NCI-H460 (cell line): ENCODE measurements around the gene NET1. TPM values are rescaled to one million over a fixed set of nuclear protein-coding genes. Genes with fewer than 3 reads are reported as not detected.
"Not testable (repeated sequence)": the region's sequence is repeated elsewhere in the genome, so short reads cannot be mapped to it uniquely, and the experiment has no call there.

ENCODE experiments used
- DNase-seq: peaks from one replicate; pipeline ENCODE4 v3.0.0-alpha.2; 2016; ENCODE audit warnings: low read depth; ENCODE audit errors: extremely low read depth
- total RNA-seq: library from RNA; depleted of rRNA; stranded (reverse); fragments of >200 nt; shearing (Covaris generic); gene quantifications from 2 replicates; pipeline ENCODE4 v1.2.3, GENCODE V29; 2014

The NET1 gene
- total RNA-seq, 1 experiment from 2014 or later, result 40.4 TPM

DNA sequence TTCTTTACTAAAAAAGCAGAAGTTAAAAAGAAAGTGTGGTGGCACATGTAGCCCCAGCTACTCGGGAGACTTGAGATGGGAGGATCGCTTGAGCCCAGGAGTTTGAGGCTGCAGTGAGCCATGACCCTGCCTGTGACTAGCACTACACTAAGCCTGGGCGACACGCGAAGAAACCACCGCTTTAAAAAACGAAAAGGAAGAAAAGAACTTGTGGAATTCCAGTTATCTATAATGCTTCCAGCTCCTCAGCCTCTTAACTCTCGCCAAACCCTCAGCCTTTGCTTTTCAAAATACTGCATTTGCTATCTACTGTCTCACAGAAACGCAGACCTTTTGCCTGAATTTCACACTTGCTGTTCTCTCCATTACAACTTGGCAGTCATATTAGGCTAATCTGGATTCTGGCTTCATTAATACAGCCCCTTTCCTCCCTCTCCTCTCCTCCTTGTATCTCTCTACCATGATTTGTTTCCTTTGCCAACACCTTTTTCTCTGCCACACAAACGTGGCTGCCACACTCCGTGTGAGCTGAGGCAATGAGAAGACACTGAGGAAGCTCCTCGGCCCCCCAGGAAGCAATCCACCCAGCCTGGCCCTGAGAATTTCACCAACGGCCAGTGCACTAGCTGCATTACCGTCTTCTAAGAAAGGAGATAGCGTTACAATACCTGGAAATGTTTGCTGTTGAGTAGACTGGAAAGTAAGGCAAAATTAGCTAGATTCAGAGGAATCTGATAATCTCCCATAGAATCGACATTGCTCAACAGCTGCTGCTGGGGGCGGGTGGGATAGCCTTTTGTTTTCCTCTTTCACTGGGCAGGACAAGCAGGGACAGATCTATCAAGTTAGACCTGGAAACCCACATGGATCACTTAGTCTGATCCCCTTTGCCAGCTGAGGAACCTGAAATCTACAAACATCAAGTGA, 49.8 kb downstream of the NET1 start:
- no peak for DNase-seq

DNA sequence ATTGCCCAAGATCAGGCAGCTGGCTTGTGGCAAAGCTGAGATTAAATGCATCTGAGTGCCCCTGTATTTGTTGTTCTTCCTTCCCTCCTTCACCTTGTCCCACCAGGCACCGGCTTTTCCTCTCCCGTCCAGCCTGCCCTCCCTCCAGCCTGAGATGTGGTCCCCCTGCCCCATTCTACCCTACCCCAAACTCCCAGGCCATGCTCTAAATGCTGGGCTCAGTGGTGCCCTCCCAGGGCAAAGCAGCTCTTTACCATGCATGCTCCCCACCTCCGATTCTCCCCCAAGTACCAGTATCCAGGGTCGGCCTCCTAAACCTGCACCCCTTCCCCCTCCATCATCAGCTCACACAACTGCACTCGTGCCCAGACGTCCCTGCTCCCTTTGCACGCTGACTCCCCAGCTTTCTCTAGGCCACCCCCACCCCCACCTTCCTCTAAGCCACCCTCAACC, 50.5 kb downstream of the NET1 start:
- DNase-seq, result no peak

- no peak for DNase-seq
These were observed 52.2 kb downstream of the NET1 start for GRCh38 chr10:5464546-5464945.

- no peak for DNase-seq
These were observed 53.7 kb downstream of the NET1 start for GRCh38 chr10:5465976-5466450.

- DNase-seq, result no peak
These were observed 54.3 kb downstream of the NET1 start for GRCh38 chr10:5466451-5467206.

DNA sequence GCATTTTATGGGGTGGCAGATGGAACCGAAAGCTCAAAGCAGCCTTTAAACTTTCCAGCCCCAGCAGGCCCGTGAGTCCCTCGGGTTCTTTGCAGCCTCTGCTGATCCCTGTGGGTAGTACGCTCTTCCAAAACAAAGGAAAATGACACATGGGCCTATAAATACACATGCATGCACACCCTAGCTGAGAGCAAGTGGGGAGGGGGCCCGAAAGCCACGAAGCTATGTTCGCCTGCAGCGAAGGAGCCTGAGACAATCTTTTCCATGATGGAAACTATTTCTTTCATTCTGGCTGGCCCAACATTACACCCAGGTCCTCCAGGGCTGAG, 54.8 kb downstream of the NET1 start:
- no peak for DNase-seq

DNA sequence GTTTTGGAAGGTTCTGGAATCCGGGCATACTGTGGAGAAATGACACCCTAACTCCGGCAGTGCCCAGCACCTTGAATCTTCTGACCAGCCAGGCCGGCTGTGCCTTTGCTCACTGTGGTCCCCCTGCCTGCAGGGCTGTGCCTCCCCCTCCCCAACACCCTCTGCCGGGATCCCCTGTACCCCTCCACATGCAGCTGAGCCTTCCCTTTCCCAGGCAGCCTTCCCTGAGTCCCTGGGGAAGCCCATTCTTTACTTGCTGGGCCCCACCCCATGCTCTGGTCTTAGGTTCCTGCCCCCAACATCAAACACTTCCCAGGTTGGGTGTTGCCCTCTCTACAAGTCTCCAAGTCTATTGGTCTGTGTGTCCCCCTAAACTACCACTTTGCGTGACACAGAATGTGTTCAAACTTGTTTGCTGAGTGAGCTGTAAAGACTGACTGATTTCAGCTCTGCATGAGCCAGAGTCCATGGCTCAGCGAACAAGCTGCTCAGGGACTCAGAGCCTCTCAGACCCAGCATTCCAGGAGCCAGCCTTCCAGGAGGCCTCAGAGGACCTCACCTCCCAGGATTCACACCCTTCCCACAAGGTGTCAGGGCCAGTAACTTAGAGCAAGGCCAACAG, 55.4 kb downstream of the NET1 start:
- DNase-seq, result no peak

DNA sequence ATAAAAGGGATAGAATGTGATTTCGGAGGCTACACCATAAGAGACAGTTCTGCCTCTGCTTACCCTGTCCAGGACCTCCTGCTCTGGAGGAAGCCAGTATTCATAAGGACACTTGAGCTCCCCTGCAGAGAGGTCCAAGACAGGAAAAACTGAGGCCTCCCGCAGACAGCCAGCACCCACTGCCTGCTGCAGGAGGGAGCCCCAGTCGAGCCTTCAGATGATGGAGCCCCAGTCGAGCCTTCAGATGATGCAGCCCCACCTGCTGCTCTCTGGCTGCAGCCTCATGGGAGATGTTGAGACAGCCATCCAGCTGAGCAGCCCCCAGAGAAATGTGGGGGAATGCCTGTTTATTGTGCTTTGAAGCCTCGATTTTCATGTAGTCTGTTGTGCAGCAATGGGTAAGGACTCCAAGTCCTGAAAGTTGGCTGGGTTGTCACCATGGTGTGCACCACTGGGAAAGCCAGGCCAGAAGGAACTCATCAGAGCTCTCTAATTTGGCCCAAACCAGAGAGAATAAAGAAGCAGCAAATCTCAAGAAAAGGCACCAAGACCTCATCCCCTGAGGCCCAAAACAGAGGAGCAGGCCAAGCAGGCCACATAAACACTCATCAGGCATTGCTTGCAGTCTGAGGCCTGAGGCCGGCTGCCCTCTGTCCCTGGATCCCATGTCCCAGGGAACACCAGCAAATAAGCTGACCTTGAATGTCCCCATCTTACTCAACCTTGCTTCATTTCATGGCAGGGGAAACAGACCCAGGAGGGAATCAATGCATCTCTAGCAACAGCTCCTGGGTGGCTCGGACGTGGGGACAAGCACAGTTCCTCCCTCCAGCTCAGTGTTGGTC, 56.1 kb downstream of the NET1 start:
- DNase-seq, result no peak

GRCh38 chr10:5469353-5470061, 57.1 kb downstream of the NET1 start:
- DNase-seq, result no peak

DNA sequence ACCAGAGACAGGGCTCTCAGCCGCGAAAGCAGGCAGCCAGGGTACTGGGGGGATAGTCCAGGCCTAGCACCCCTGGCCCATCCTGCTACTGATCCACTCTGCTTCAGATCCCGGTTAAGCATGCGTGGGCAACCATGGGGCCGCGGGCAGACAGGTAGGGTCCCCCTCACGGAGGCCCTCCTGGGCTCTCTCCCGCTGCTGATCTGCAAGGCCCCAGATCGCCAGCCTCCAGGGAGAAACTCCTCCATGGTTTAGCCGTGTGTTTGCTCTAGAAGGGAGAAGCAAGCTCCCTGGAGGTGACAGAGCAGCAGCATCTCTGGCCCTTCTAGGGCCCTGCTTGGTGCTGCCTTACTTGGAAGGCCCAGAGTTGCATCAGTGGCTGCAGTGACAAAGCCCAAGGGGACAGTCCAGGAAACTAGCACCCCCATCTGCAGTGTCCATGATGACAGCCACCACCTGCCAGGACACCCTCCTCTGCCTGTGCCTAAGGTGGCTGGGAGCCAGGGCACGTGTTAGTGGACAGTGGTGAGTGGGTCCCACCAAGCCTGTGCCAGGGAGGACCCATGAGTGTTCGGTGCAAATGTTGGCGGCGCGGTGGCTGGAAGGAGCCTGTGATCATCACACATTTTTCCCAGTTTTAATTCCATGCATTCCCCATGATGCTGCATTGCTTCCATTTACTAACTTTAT, 57.9 kb downstream of the NET1 start:
- no peak for DNase-seq

DNA sequence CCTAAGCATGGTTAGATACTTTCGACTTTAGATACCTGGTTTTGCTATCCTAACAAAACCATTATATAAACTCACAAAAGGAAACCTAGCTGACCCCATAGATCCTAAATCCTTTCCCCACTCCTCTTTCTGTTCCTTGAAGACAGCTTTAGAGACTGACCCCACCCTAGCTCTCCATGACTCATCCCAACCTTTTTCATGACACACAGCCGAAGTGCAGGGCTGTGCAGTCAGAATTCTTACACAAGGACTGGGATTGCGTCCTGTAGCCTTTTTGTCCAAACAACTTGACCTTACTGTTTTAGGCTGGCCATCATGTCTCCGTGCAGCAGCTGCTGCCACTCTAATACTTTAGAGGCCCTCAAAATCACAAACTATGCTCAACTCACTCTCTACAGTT, 62.3 kb downstream of the NET1 start:
- DNase-seq, result not testable (repeated sequence)

DNA sequence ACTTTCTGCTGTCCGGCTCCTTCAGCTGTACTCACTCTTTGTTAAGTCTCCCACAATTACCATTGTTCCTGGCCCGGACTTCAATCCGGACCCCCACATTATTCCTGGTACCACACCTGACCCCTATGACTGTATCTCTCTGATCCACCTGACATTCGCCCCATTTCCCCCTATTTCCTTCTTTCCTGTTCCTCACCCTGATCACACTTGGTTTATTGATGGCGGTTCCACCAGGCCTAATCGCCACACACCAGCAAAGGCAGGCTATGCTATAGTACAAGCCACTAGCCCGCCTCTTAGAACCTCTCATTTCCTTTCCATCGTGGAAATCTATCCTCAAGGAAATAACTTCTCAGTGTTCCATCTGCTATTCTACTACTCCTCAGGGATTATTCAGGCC, 62.7 kb downstream of the NET1 start:
- not testable (repeated sequence) for DNase-seq

DNA sequence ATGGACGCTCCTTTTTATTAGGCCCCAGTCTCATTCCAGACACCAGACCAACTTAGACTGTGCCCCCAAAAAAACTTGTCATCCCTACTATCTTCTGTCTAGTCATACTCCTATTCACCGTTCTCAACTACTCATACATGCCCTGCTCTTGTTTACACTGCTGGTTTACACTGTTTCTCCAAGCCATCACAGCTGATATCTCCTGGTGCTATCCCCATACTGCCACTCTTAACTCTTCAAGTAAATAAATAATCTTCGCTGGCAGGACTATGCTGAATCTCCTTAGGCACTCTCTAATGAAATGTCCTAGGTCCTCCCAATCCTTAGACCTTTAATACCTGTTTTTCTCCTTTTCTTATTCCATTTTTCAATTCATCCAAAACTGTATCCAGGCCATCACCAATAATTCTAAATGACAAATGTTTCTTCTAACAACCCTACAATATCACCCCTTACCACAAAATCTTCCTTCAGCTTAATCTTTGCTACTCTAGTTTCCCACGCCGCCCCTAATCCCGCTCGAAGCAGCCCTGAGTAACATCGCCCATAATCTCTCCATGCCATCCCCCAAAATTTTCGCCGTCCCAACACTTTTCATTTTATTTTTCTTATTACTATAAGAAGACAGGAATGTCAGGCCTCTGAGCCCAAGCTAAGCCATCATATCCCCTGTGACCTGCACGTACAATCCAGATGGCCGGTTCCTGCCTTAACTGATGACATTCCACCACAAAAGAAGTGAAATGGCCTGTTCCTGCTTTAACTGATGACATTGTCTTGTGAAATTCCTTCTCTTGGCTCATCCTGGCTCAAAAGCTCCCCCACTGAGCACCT, 63.8 kb downstream of the NET1 start:
- DNase-seq, result not testable (repeated sequence)

GRCh38 chr10:5476918-5477525, 64.7 kb downstream of the NET1 start:
- no peak for DNase-seq

DNA sequence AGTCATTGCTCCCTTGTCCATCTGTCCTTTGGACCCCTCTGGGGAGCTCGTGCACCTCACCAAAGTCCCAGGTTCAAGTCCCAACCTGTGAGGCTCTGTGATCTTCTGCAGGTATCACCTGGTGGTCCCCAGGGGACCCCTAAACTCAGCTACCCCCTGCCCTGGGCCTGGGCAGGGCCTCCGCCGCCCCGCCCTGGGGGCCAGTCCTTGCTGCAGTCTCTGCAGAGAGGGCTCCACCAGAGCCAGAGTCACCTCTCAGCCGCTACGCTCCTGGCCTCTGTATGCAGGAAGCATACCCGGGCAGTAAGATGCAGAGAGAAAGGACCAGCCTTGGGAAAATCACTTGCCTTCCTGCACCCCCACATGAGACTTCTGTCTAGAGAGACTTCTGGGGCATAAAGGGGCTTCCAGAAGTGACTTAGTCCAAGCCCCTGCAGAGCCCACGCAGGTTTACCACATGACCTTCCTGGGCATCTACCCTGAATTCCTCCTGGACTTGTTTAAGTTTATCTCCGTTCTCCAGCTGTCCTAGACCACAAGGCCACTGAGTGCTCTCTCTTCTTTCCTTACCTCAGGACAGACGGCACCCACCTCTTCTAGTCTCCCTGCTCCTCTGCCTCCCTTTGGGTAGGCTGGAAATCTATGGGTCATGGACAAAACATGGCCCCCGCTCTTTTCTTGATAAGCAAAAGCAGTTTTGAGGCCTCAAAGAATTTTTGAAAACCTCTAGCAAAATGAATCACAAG, 65.8 kb downstream of the NET1 start:
- no peak for DNase-seq

- no peak for DNase-seq
These were observed 66.4 kb downstream of the NET1 start for GRCh38 chr10:5478694-5479305.
